Nephron (organoid): ENCODE data around the gene PDE4D.

Experiments used
- H3K27ac Mint-ChIP-seq, 3 experiments: 2 replicates each; pipeline ENCODE4 v1.8.0; 2020; ENCODE audit warnings: mixed read lengths in 3 of 3, mild to moderate bottlenecking in 2 of 3, moderate library complexity in 1 of 3
- H3K27me3 Mint-ChIP-seq: 2 replicates; pipeline ENCODE4 v1.8.0; 2021; ENCODE audit warnings: low read depth, mild to moderate bottlenecking, moderate library complexity, mixed read lengths
- H3K36me3 Mint-ChIP-seq: 2 replicates; pipeline ENCODE4 v1.8.0; 2020; ENCODE audit warnings: low read depth, mixed read lengths
- H3K4me1 Mint-ChIP-seq: 2 replicates; pipeline ENCODE4 v1.8.0; 2020; ENCODE audit warnings: mixed read lengths
- H3K4me3 Mint-ChIP-seq, 3 experiments: 2 replicates each; pipeline ENCODE4 v1.8.0; 2020; ENCODE audit warnings: mild to moderate bottlenecking in 3 of 3, mixed read lengths in 3 of 3, moderate library complexity in 2 of 3
- H3K9me3 Mint-ChIP-seq: 2 replicates; pipeline ENCODE4 v1.8.0; 2020; ENCODE audit warnings: mixed read lengths
- TF ChIP-seq, protein P1 (sequence below), 3 experiments: fragments of 200-600 bp; sonication (generic); IDR thresholded peaks; one replicate each; pipeline ENCODE4 v1.5.0; 2021; ENCODE audit warnings: antibody characterized with exemption in 3 of 3; ENCODE audit not compliant: unreplicated experiment in 3 of 3

The PDE4D gene

DNA sequence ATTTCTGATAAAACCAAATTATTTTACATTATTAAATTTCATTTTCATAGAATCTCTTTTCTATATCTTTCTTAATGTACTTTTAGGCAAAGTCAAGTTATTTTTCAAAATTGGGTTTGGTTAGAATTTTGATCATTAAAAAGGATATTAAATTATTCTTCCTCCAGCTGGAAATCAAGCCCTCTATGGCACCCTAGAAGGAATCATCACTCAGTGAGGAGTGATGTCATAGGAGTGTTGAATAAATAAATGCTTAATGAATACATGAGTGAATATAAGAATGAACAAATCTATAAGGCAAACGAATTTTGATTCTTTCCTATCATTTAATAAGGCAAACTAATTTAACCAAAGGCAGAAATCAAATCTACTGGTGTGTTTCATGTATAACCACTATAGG, 639.9 kb downstream of the PDE4D start:
- peaks cover 7% of the 10 kb centered on the region for H3K9me3 Mint-ChIP-seq

DNA sequence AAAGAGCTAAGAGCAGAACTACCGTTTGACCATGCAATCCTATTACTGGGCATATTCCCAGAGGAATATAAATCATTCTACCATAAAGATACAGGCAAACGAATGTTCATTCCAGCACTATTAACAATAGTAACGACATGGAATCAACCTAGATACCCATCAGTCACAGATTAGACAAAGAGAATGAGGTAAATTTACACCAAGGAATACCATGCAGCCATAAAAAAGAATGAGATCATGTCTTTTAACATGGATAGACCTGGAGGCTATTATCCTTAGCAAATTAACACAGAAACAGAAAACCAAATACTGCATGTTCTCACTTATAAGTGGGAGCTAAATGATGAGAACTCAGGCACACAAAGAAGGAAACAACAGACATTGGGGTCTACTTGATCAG, 641.9 kb downstream of the PDE4D start:
- H3K36me3 Mint-ChIP-seq = no peaks in the 10 kb centered on the region
- no peak overlapping the region for H3K4me3 Mint-ChIP-seq
- H3K9me3 Mint-ChIP-seq = peaks cover 7% of the 10 kb centered on the region
- H3K27ac Mint-ChIP-seq = peak overlapping the region in 1 of 3 experiments; percentile 11
- H3K27me3 Mint-ChIP-seq = no peaks in the 10 kb centered on the region
- peaks cover 51% of the 10 kb centered on the region for H3K4me1 Mint-ChIP-seq
- TF ChIP-seq, protein P1, sequence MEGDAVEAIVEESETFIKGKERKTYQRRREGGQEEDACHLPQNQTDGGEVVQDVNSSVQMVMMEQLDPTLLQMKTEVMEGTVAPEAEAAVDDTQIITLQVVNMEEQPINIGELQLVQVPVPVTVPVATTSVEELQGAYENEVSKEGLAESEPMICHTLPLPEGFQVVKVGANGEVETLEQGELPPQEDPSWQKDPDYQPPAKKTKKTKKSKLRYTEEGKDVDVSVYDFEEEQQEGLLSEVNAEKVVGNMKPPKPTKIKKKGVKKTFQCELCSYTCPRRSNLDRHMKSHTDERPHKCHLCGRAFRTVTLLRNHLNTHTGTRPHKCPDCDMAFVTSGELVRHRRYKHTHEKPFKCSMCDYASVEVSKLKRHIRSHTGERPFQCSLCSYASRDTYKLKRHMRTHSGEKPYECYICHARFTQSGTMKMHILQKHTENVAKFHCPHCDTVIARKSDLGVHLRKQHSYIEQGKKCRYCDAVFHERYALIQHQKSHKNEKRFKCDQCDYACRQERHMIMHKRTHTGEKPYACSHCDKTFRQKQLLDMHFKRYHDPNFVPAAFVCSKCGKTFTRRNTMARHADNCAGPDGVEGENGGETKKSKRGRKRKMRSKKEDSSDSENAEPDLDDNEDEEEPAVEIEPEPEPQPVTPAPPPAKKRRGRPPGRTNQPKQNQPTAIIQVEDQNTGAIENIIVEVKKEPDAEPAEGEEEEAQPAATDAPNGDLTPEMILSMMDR (IDR thresholded peaks at IDR 0.05; ENCODE audit: unreplicated experiment in 3 of 3) = no peak

More for the DNA sequence above, 639.9 kb downstream of the PDE4D start:
- TF ChIP-seq, protein P1 (IDR thresholded peaks at IDR 0.05; ENCODE audit: unreplicated experiment in 3 of 3) = no peak
- H3K36me3 Mint-ChIP-seq = no peaks in the 10 kb centered on the region
- H3K4me1 Mint-ChIP-seq = peaks cover 51% of the 10 kb centered on the region
- no peaks in the 10 kb centered on the region for H3K27me3 Mint-ChIP-seq
- H3K4me3 Mint-ChIP-seq = no peak overlapping the region
- H3K27ac Mint-ChIP-seq = no peak overlapping the region

DNA sequence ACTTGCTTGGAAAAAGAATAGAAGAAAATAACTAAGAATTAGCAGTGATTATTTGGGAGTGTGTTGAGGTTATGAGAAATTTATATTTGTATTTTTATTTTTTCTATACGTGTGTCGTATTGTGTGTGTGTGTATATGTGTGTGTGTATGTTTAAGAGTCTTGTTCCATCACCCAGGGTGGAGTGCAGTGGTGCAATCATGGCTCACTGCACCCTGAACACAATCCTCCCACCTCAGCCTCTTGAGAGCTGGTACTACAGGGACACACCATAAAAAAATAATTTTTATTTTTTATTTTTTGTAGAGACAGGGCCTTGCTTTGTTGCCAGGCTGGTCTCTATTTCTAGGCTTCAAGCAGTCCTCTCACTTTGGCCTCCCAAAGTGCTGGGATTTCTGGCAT, 643.8 kb downstream of the PDE4D start:
- H3K9me3 Mint-ChIP-seq = peaks cover 7% of the 10 kb centered on the region
- TF ChIP-seq, protein P1 (IDR thresholded peaks at IDR 0.05; ENCODE audit: unreplicated experiment in 3 of 3) = no peak
- H3K36me3 Mint-ChIP-seq = no peaks in the 10 kb centered on the region
- H3K27me3 Mint-ChIP-seq = no peaks in the 10 kb centered on the region
- no peak overlapping the region for H3K4me3 Mint-ChIP-seq
- H3K27ac Mint-ChIP-seq = no peak overlapping the region
- peaks cover 47% of the 10 kb centered on the region for H3K4me1 Mint-ChIP-seq

DNA sequence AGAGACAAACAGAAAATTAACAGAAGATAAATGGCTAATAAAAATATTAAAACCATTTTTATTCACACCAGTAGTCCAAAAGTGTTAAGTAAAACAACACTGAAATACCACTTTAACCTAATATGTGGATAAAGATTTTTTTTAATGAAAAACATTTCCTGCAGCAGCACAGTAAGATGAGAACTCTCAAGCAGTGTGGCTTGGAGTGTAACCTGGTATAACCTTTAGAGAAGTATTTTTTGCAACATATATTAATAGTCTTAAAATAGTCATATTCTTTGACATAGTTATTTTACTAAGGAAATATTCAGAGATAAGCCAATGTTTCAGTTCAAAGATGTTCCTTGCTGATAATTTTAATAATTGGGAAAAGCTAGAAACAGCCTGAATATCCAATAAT, 644.4 kb downstream of the PDE4D start:
- peaks cover 42% of the 10 kb centered on the region for H3K4me1 Mint-ChIP-seq
- H3K27me3 Mint-ChIP-seq = no peaks in the 10 kb centered on the region
- H3K27ac Mint-ChIP-seq = peak overlapping the region in 1 of 3 experiments; percentile 42
- no peaks in the 10 kb centered on the region for H3K36me3 Mint-ChIP-seq
- TF ChIP-seq, protein P1 (IDR thresholded peaks at IDR 0.05; ENCODE audit: unreplicated experiment in 3 of 3) = no peak
- peak overlapping the region in 1 of 3 experiments; percentile 10 for H3K4me3 Mint-ChIP-seq
- H3K9me3 Mint-ChIP-seq = peaks cover 7% of the 10 kb centered on the region

DNA sequence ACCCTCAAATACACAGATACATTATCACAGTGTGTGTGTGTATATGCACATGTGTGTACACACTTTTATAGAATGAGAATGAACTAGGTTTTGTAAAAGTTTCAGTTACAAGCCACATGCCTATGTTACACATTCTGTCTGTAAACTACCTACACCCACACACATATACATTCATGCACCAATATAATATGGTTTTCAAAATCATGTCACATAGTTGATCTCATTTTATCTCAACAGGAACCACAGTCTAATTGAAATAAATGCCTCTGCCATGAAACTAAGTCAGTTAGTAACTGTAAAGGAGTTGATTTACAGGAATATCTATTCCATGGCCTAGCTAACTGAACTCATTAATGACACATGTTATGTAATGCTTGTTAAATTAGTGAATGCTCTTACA, 646.6 kb downstream of the PDE4D start:
- H3K4me1 Mint-ChIP-seq = peaks cover 36% of the 10 kb centered on the region
- H3K9me3 Mint-ChIP-seq = peaks cover 7% of the 10 kb centered on the region
- no peak overlapping the region for H3K4me3 Mint-ChIP-seq
- no peaks in the 10 kb centered on the region for H3K27me3 Mint-ChIP-seq
- TF ChIP-seq, protein P1 (IDR thresholded peaks at IDR 0.05; ENCODE audit: unreplicated experiment in 3 of 3) = no peak
- peak overlapping the region; percentile 84 to 92 (median 89) for H3K27ac Mint-ChIP-seq
- no peaks in the 10 kb centered on the region for H3K36me3 Mint-ChIP-seq

DNA sequence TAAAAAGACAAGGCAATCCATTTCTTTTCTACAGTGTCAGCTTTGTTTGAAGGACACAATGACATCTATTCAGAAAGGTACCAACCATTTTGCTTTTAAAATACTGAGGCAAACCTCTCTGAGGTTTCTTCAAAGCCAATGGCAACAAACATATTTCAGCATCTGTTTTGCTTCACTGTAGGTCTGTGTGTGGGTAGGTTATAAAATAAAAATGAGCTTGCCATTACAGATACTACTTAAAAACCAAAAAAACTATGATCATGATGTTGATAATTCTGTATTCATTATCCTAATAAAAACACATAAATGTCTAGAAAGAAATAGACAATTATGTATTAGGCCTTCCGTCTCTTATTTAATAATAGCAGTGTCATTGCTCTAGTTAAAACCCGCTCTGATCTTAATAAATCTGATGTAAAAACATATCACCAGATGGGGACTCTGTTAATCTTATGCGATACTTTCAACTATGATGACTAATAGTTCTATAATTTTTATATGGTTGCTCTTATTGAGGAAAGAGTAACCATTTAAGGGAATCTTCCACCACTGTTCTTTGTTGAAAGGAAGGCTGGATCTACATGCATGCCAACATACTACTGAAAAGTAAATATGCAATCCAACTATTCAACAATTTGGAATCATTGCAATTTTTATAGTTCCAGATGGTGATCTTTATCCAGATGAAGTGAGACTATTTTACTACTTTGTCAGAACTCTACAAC, 647.2 kb downstream of the PDE4D start:
- Mint-ChIP-seq H3K27me3 (no peaks in the 10 kb centered on the region), H3K9me3 (peaks cover 7% of the 10 kb centered on the region), H3K4me3 (no peak overlapping the region), H3K36me3 (no peaks in the 10 kb centered on the region), H3K4me1 (peaks cover 36% of the 10 kb centered on the region), H3K27ac (peak overlapping the region; percentile 84 to 92 (median 89))
- TF ChIP-seq, protein P1 (IDR thresholded peaks at IDR 0.05; ENCODE audit: unreplicated experiment in 3 of 3) = no peak
